Pulmonary artery endothelial cell (primary cell): ENCODE data around the gene KCNJ5. TPM values are rescaled to one million over a fixed set of nuclear protein-coding genes. Genes with fewer than 3 reads are reported as not detected.

Experiments used
- DNase-seq: peaks from one replicate; pipeline ENCODE4 v3.0.0-alpha.2; 2011; ENCODE audit warnings: low read depth, low spot score
- total RNA-seq: library from RNA; depleted of rRNA; stranded (reverse); fragments of >200 nt; gene quantifications from 2 replicates; pipeline ENCODE4 v1.2.3, GENCODE V29; 2014

KCNJ5 gene
- 0.04 TPM in 1 of 2 replicates, not detected in the other for total RNA-seq

GRCh38 chr11:128890543-128891368 is at the start of gene KCNJ5:
Gene KCNJ5 (plus strand): TSS chr11:128891356. CDS start chr11:128911274, 19,918 bp downstream.
- no peak for DNase-seq

- DNase-seq = no peak
Measured at GRCh38 chr11:128841461-128842072, 49.6 kb upstream of the KCNJ5 start.

GRCh38 chr11:128843198-128843785 is 47.9 kb upstream of the KCNJ5 start:
- DNase-seq = no peak

- DNase-seq = no peak
Measured at GRCh38 chr11:128845334-128845780, 45.8 kb upstream of the KCNJ5 start.

GRCh38 chr11:128846985-128847384 is 44.2 kb upstream of the KCNJ5 start:
- no peak for DNase-seq

GRCh38 chr11:128848815-128849455 is 42.2 kb upstream of the KCNJ5 start:
- DNase-seq = no peak

GRCh38 chr11:128852327-128853023 is 38.7 kb upstream of the KCNJ5 start:
- no peak for DNase-seq

GRCh38 chr11:128853559-128853958 is 37.6 kb upstream of the KCNJ5 start:
- DNase-seq = no peak

GRCh38 chr11:128854841-128855240 is 36.3 kb upstream of the KCNJ5 start:
- DNase-seq = no peak

GRCh38 chr11:128856241-128856640 is 34.9 kb upstream of the KCNJ5 start:
- no peak for DNase-seq

GRCh38 chr11:128857341-128857740 is 33.8 kb upstream of the KCNJ5 start:
- no peak for DNase-seq

- DNase-seq = no peak
Measured at GRCh38 chr11:128859563-128860441, 31.4 kb upstream of the KCNJ5 start.

GRCh38 chr11:128860571-128861361 is 30.4 kb upstream of the KCNJ5 start:
- DNase-seq = no peak

GRCh38 chr11:128862406-128862805 is 28.8 kb upstream of the KCNJ5 start:
- DNase-seq = no peak

- no peak for DNase-seq
Measured at GRCh38 chr11:128862908-128863660, 28.1 kb upstream of the KCNJ5 start.

- no peak for DNase-seq
Measured at GRCh38 chr11:128865490-128865889, 25.7 kb upstream of the KCNJ5 start.

GRCh38 chr11:128867277-128867676 is 23.9 kb upstream of the KCNJ5 start, which contains the start of gene KCNJ1:
Gene KCNJ1 (minus strand): TSS chr11:128867296. CDS start chr11:128840243, 27,053 bp downstream.
- DNase-seq = no peak

GRCh38 chr11:128868841-128869671 is 22.1 kb upstream of the KCNJ5 start:
- DNase-seq = no peak
